CD14-positive monocyte (primary cell): ENCODE measurements around the gene CT47C1. TPM values are rescaled to one million over a fixed set of nuclear protein-coding genes. Genes with fewer than 3 reads are reported as not detected.

ENCODE experiments used
- DNase-seq, 3 donors: peaks; one replicate each; pipeline ENCODE4 v3.0.0-alpha.2; 2011 to 2022
- H2AFZ ChIP-seq: 2 replicates; pipeline ENCODE4 v1.6.0; 2012; ENCODE audit warnings: mild to moderate bottlenecking, low read depth, low read length, inconsistent platforms; ENCODE audit not compliant: insufficient read depth, poor library complexity, severe bottlenecking
- H3K27ac ChIP-seq, 2 donors: 1 replicate in 1 of 2; 2 replicates in 1 of 2; pipeline ENCODE4 v1.5.1; 2012 to 2013; ENCODE audit warnings: low read length in 2 of 2, control low read depth in 1 of 2, inconsistent platforms in 1 of 2, low read depth in 1 of 2, mild to moderate bottlenecking in 1 of 2
- H3K27me3 ChIP-seq, 2 donors: one replicate each; pipeline versions ENCODE4 v1.6.0 to v1.6.1; 2011 to 2013; ENCODE audit warnings: low read length in 2 of 2; ENCODE audit not compliant: control insufficient read depth in 2 of 2, insufficient read depth in 2 of 2
- H3K36me3 ChIP-seq, 2 donors: replicated peaks in 1 of 2; 1 replicate in 1 of 2; 2 replicates in 1 of 2; pipeline versions ENCODE4 v1.5.1 to v1.6.1; 2012 to 2013; ENCODE audit warnings: low read length in 2 of 2, control low read depth in 1 of 2, inconsistent platforms in 1 of 2, mild to moderate bottlenecking in 1 of 2; ENCODE audit not compliant: insufficient read depth in 2 of 2, control insufficient read depth in 1 of 2
- H3K4me1 ChIP-seq, 2 donors: 1 replicate in 1 of 2; 2 replicates in 1 of 2; pipeline versions ENCODE4 v1.5.1 to v1.6.1; 2012 to 2013; ENCODE audit warnings: low read length in 2 of 2, control low read depth in 1 of 2, inconsistent platforms in 1 of 2, mild to moderate bottlenecking in 1 of 2, moderate library complexity in 1 of 2; ENCODE audit not compliant: insufficient read depth in 2 of 2, control insufficient read depth in 1 of 2
- H3K4me2 ChIP-seq: replicated peaks from 2 replicates; pipeline ENCODE3; 2012; ENCODE audit warnings: low read length, moderate library complexity, mild to moderate bottlenecking; ENCODE audit not compliant: poor library complexity, severe bottlenecking; ENCODE audit errors: extremely low read depth
- H3K4me3 ChIP-seq, 3 experiments: fragments of 200-600 bp in 1 of 3; sonication (generic) in 1 of 3; replicated peaks in 1 of 3; 1 replicate in 2 of 3; 2 replicates in 1 of 3; pipeline ENCODE4 v1.5.1; 2011 to 2013; ENCODE audit warnings: low read length in 3 of 3, mild to moderate bottlenecking in 3 of 3, control low read depth in 2 of 3, low read depth in 2 of 3, inconsistent platforms in 1 of 3, moderate library complexity in 1 of 3
- H3K79me2 ChIP-seq: 2 replicates; pipeline ENCODE4 v1.6.0; 2012; ENCODE audit warnings: mild to moderate bottlenecking, control low read depth, inconsistent platforms, low read length, moderate library complexity; ENCODE audit not compliant: insufficient read depth
- H3K9ac ChIP-seq: 2 replicates; pipeline ENCODE4 v1.6.0; 2017; ENCODE audit warnings: low read length, mild to moderate bottlenecking; ENCODE audit not compliant: insufficient read depth, poor library complexity, severe bottlenecking
- H3K9me3 ChIP-seq, 2 donors: replicated peaks in 1 of 2; 1 replicate in 1 of 2; 2 replicates in 1 of 2; pipeline versions ENCODE4 v1.5.1 to v1.6.1; 2012 to 2013; ENCODE audit warnings: low read length in 2 of 2, control low read depth in 1 of 2; ENCODE audit not compliant: control insufficient read depth in 1 of 2, insufficient read depth in 1 of 2
- H4K20me1 ChIP-seq: 2 replicates; pipeline ENCODE4 v1.6.0; 2012; ENCODE audit warnings: mild to moderate bottlenecking, low read length, control low read depth, moderate library complexity; ENCODE audit not compliant: insufficient read depth
- H3K27ac Mint-ChIP-seq, 7 donors: one replicate each; pipeline ENCODE4 v1.8.0; 2020; ENCODE audit warnings: mild to moderate bottlenecking in 7 of 7, mixed read lengths in 7 of 7, moderate library complexity in 6 of 7, inconsistent platforms in 2 of 7
- H3K27me3 Mint-ChIP-seq, 3 donors: one replicate each; pipeline ENCODE4 v1.8.0; 2021 to 2022; ENCODE audit warnings: low read depth in 3 of 3, mild to moderate bottlenecking in 3 of 3, mixed read lengths in 3 of 3, moderate library complexity in 3 of 3, inconsistent platforms in 1 of 3
- H3K36me3 Mint-ChIP-seq, 2 donors: one replicate each; pipeline ENCODE4 v1.8.0; 2020; ENCODE audit warnings: mixed read lengths in 2 of 2, inconsistent platforms in 1 of 2, mild to moderate bottlenecking in 1 of 2
- H3K4me1 Mint-ChIP-seq: one replicate; pipeline ENCODE4 v1.8.0; 2020; ENCODE audit warnings: mild to moderate bottlenecking, mixed read lengths
- H3K4me3 Mint-ChIP-seq, 2 donors: one replicate each; pipeline ENCODE4 v1.8.0; 2020; ENCODE audit warnings: mild to moderate bottlenecking in 2 of 2, mixed read lengths in 2 of 2, moderate library complexity in 1 of 2
- H3K9me3 Mint-ChIP-seq, 7 donors: one replicate each; pipeline ENCODE4 v1.8.0; 2020 to 2022; ENCODE audit warnings: mixed read lengths in 7 of 7, mild to moderate bottlenecking in 6 of 7, moderate library complexity in 6 of 7, inconsistent platforms in 2 of 7
- WGBS: methylation state at CpG from one replicate; pipeline ENCODE4 v1.1.5; 2013; ENCODE audit warnings: missing lambda C conversion rate; ENCODE audit not compliant: insufficient coverage; 5-methylcytosine and 5-hydroxymethylcytosine counted together
- intact Hi-C, 2 donors: fragments of 100-400 bp; cut with micrococcal nuclease; formaldehyde crosslinking; loops; one replicate each; pipeline versions ENCODE4 v1.15.0 to v1.15.1; 2023
- polyA plus RNA-seq, 3 donors: library from polyadenylated mRNA; depleted of rRNA in 1 of 3; unstranded in 2 of 3; stranded (reverse) in 1 of 3; fragments of 300-500 nt in 2 of 3; fragments of >200 nt in 1 of 3; fragmentation: Illumina TruSeq in 2 of 3; gene quantifications; 1 replicate in 2 of 3; 2 replicates in 1 of 3; pipeline ENCODE4 v1.2.3, GENCODE V29; 2012 to 2021
- TF ChIP-seq, protein P1 (sequence below): fragments of 200-600 bp; IDR thresholded peaks from one replicate; pipeline ENCODE4 v1.8.0; 2022; ENCODE audit warnings: antibody characterized with exemption, mild to moderate bottlenecking

The CT47C1 gene
- polyA plus RNA-seq, 3 donors: not detected

GRCh38 chrX:119093991-119094735 lies 21.4 kb downstream of the CT47C1 start:
- H4K20me1 ChIP-seq: no peaks in the 10 kb centered on the region
- H3K27ac ChIP-seq: no peak overlapping the region
- no peak overlapping the region for H3K4me2 ChIP-seq
- no peak for DNase-seq
- no peak overlapping the region for H3K9ac ChIP-seq
- H3K9me3 Mint-ChIP-seq: no peaks in the 10 kb centered on the region
- H3K79me2 ChIP-seq: no peaks in the 10 kb centered on the region
- intact Hi-C loops: no loop called here
- H3K27me3 Mint-ChIP-seq: peaks cover 3 to 8% (median 4%) of the 10 kb centered on the region in 3 donors
- H3K4me1 ChIP-seq: peaks cover 4 to 6% of the 10 kb centered on the region in 2 donors
- TF ChIP-seq, protein P1, sequence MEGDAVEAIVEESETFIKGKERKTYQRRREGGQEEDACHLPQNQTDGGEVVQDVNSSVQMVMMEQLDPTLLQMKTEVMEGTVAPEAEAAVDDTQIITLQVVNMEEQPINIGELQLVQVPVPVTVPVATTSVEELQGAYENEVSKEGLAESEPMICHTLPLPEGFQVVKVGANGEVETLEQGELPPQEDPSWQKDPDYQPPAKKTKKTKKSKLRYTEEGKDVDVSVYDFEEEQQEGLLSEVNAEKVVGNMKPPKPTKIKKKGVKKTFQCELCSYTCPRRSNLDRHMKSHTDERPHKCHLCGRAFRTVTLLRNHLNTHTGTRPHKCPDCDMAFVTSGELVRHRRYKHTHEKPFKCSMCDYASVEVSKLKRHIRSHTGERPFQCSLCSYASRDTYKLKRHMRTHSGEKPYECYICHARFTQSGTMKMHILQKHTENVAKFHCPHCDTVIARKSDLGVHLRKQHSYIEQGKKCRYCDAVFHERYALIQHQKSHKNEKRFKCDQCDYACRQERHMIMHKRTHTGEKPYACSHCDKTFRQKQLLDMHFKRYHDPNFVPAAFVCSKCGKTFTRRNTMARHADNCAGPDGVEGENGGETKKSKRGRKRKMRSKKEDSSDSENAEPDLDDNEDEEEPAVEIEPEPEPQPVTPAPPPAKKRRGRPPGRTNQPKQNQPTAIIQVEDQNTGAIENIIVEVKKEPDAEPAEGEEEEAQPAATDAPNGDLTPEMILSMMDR: no peak
- H3K36me3 Mint-ChIP-seq: no peaks in the 10 kb centered on the region
- H3K36me3 ChIP-seq: no peaks in the 10 kb centered on the region
- peaks cover 12% of the 10 kb centered on the region for H3K4me1 Mint-ChIP-seq
- H3K4me3 ChIP-seq: no peak overlapping the region
- H3K9me3 ChIP-seq: no peaks in the 10 kb centered on the region
- H3K4me3 Mint-ChIP-seq: no peak overlapping the region
- 100% methylated on average over 3 of the region's 7 CpGs for WGBS
- H3K27ac Mint-ChIP-seq: peak overlapping the region in 1 of 7 donors; percentile 75
- H3K27me3 ChIP-seq: no peaks in the 10 kb centered on the region
- H2AFZ ChIP-seq: no peak overlapping the region

DNA sequence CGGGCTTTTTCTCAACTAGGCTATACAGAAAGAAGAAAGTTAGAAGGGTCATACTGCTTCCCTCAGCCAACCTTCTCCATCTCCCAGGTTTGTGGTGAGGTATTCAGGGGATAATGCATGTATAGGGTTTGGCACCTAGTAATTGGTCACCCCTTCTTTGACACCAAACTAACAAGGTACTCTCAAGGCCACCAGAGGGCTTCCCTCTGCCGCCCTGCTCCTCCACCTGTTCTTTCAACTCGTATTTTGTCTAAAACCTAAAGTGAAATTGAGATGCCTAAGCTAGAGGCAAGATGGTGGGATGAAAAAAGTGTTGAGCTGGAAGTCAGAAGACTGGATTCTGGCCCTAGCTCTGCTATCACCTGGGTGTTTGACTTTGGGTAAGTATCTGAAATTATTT lies 22.0 kb downstream of the CT47C1 start:
- Histone ChIP-seq H3K79me2 (no peaks in the 10 kb centered on the region), H2AFZ (no peak overlapping the region), H3K9ac (no peak overlapping the region), H3K27ac (no peak overlapping the region), H3K27me3 (no peaks in the 10 kb centered on the region), H3K4me3 (no peak overlapping the region), H3K9me3 (no peaks in the 10 kb centered on the region), H3K4me2 (no peak overlapping the region), H3K4me1 (peaks cover 0 to 1% of the 10 kb centered on the region in 2 donors), H3K36me3 (no peaks in the 10 kb centered on the region), H4K20me1 (no peaks in the 10 kb centered on the region)
- Mint-ChIP-seq H3K27ac (peak overlapping the region in 1 of 7 donors; percentile 75), H3K4me1 (peaks cover 8% of the 10 kb centered on the region), H3K27me3 (peaks cover 2 to 8% (median 4%) of the 10 kb centered on the region in 3 donors), H3K36me3 (no peaks in the 10 kb centered on the region), H3K9me3 (no peaks in the 10 kb centered on the region), H3K4me3 (no peak overlapping the region)
- no CpG with 5 or more reads among the region's 3 CpGs for WGBS
- DNase-seq: no peak
- TF ChIP-seq, protein P1: no peak
- intact Hi-C loops: no loop called here
